NCI-H526 treated with DMSO at 0.1 percent for 48 hours (cell line): Measurements from ENCODE around the gene TMEM238.

Source experiments
- DNase-seq: peaks from one replicate; lab custom pipeline; 2025; lab: John Stamatoyannopoulos, UW

Gene TMEM238

DNA sequence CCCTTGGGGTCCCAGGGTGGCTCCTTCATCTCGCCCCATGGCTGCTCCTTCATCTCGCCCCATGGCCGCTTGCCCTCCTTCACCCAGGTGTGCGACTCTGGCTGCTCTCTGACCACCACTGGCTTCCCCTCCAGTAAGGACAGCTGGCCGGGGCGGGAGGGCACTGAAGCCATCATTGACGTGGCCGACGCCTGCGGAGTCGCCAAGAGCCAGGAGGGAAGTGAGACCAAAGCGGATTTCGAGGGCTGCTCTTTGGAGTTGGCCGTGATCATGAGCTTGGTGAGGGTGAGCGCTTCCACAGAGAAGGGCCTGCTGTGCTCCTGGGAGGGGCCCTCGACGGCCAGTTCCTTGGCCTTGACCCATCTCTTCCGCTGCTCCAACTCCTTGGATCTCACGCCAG lies 25.6 kb downstream of the TMEM238 start:
- no peak for DNase-seq

DNA sequence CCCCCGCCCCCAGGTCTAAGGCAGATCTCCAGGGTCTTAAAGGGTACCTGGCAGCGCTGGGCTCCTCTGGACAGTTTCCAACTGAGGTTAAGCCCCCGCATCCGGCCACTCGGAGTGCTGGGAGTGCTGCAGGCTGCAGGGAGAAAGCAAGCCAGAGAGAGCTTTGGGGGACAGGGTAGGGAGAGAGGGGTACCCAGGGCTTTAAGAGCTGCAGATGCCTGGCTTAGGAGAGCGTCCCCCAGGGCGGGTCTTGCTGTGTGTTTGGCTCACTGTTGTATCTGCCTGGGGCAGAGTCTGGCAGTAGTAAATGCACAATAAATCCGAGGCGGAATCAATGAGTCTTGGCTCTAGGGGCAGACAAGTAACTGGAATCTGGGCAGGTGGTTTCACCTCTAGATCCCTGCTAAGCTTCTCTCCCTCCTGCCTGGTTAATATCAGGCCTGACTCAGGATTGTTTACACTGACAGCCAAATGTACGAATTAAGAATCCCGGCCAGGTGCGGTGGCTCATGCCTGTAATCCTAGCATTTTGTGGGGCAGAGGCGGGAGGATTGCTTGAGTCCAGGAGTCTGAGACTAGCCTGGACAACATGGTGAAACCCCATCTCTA lies 28.8 kb downstream of the TMEM238 start:
- DNase-seq: no peak

DNA sequence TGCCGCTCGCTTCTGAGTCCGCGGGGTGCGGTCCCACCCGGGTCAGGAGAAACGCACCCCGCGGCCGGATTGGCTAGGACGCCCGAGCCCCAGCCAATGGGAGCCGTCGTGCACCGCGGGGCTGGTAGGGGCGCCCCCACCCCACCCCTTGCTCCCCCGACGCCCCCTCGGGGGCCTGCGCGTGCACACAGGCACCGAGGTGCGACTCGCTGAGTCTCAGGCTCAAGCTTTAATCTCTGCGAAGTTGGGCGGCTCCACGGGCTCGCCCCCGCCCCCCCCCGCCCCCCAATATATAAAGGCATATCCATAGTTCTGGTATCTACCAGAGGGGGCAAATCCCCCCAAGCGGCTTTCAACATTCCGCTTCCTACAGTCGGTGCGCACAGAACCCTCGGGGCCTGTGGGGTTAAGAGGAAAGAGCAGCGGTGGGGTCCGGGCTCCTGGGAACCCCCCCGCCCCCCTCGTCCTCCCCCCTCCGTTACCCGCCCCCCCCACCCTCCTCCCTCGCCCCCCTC lies 29.3 kb downstream of the TMEM238 start, which contains the start of gene COX6B2:
Gene COX6B2, minus strand, starts transcription at position 22 of the 515 bp plus-strand sequence. CDS start 198 bp downstream, outside the sequence.
- no peak for DNase-seq

DNA sequence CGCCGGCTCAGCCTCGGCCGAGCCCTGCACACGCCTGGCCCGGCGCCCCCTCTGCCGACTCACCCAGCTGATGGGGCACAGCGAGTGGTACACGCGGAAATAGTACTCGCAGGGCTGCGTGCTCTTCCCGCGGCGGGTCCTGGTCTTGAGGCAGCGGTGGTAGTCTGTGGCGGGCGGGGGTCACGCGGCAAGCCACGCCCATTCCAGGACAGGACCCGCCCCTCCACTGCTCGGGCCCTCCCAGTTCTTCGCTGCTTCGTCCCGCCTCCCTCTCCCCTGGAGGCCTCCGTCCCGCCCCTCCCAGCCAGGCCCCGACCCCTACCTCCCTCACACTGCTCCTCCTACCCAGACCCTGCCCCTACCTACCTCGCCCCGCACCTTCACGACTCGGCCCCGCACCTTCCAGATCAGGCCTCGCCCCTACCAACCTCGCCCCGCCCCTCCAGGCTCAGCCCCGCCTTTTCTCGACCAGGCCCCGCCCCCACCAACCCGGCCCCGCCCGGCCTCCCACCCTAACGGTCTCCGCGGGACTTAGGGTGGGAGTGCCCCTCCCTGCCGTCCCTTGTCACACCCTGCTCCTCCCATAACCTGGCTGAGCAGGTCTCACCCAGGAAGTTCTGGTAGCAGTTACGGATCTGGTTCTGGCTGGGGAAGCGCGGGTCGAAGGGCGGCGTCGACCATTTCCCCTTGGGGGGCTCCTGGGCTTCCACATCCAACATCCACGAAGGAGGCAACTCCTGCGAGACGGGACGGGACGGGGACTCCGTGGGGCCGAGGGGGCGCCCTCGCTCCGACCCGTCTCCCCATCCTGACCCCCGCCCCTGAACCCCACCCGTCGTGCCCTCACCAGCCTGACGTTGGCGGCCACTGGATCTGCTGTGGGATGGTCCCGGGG lies 30.0 kb downstream of the TMEM238 start:
- no peak for DNase-seq

DNA sequence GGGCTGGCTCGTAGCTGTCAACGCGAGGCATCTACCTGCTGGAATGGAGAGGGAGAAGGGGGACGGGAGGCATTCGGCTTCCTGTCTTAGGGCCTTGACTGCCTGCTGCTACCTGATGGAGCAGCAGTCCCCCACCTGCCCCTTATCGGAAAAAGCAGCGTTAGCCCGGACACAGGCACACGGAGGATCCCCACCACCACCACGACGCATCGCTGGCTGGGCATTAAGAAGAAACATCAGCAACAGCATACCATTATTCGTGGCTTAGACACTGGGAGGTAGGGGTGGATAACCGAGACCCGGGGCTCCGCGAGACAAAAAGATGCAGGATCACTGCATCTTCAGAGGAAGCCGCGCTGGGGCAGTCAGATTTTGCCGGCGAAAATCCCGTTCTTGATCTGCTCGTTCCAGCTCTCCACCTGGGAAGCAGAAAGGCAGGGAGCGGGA lies 30.7 kb downstream of the TMEM238 start:
- DNase-seq: no peak

DNA sequence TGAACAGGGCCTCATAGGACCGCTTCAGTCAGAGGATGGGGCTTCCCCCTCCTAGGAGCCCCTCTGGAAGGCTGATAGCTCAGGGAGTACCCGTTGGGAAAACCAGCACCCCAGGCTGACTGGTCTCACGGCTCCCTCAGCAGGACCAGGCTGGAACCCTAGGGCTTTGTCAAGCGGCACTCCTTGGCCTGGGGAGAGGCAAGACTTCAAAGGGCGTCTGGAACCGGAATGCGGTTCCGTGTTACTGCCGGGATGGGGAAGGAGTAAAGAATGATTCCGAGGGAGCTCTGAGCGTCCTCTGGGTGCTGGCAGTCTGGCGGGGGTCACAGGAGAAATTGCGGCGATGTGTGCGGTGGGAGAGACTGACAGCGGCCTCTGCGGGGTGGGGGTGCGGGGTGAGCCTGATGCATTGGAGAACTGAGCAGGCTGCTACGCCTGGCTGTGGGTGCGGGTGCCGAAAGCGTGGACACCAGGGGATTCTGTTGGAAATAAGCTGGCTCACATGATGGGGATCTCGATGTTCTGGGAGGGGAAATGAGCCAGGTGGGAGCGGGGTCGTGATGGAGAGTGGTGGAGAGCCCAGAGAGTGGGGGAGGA lies 31.4 kb downstream of the TMEM238 start:
- DNase-seq: no peak

DNA sequence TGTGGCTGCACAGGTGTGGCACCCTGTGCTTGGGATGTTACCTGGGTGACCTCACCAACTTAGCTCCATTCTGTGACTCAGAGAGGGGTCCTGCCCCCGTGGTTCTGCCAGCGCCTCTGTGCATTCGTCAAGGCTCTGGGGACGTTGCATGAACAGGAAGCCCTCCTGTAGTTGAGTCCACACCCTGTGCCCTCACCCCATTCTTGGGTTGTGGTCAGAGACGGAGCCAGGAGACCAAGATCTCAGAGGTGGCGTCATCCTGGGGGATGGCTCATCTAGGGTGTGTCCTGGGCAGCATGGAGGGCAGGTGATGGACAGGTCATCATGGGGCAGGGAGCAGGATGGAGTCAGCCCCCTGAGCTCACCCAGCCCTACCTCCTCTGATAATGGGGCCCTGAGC lies 32.1 kb downstream of the TMEM238 start:
- no peak for DNase-seq

DNA sequence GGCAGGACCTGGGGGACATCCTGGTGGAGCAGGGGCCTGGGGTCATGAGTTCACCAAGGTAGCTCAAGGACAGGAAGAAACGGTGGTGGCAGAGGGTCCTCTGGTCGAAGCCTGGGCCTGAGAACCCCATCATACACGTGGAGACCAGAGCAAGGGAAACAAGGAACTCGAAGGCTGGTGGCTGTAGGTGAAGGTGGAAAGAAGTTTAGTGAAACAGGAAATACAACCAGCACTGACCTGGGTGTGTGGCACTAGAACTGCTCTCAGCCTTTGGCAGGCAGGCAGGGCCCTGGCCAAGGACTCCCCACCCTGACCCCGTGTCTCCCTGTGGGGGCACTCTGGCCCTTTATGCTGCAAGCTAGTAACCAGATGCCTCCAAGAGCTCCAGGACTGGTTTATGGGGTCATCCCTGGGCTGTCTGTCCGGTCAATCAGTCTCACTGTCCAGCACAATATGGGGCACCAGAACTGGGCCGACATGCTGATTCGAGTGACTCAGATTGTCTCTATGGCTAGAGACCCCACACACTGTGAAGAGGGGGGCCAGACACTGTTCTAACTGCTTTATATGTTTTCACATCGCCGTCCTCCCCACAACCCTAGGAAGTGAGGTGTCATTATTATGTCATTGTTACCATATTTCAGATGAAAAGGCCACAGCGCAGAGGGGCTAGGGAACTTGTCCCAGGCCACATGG lies 33.3 kb downstream of the TMEM238 start:
- no peak for DNase-seq

DNA sequence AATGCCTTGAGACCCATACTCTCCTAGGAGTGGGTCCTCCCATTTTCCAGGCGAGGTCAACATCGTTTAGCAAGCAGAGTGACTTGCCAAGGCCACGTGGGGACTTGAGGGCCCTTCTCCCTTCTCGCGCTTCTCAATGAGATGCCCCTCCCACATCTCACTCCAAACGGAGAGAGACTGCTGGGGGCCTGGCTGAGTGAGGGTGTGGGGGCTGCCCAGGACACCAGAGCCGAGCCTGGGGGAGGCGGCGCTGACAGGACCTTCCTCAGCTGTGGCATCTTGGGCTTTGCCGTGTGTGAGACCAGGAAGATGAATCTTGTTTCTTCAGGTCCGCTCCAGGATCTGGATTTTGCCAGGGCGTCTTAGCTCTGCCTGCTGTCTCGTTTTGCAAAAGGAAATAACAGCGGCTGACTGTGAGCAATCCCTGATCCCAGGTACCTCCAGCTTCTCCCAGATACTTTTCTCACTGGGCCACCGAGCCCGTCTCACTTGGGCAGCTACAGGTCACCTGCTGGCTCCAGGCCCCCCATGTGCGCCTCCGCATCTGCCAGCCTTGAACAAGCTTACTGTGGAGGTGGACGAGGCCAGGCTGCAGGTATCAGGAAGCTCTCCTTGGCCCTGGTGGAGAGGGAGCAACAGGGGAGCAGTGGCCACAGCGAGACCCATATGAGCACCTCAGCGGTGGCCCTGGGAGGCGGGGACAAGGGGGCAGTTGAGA lies 35.6 kb downstream of the TMEM238 start:
- no peak for DNase-seq

DNA sequence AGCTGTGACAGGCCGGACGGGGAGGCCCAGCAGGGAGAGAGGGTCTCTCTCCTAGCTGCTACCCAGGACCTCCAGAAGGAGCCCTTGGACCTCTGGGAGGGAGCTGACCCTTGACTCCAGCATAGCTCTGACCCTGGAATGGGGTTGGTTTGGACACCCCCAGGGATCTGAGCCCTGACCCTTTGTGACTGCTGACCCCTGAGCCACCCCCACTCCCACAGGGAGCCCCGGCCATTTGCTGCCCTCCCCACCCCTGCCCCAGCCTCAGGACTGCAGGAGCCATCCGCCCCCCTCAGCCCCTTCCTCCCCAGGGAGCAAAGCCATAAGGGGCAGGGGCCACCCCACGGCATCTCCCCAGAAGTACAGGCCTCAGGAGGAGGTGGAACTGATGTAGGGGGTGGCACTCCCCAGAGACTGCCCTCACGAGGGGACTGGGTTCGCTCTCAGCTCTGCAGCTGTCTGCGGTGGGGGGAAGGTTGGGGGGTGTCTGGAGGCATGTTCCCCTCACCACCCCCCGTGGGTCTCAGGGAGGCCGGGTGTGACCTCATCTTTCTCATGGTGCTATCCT lies 36.6 kb downstream of the TMEM238 start:
- DNase-seq: no peak

DNA sequence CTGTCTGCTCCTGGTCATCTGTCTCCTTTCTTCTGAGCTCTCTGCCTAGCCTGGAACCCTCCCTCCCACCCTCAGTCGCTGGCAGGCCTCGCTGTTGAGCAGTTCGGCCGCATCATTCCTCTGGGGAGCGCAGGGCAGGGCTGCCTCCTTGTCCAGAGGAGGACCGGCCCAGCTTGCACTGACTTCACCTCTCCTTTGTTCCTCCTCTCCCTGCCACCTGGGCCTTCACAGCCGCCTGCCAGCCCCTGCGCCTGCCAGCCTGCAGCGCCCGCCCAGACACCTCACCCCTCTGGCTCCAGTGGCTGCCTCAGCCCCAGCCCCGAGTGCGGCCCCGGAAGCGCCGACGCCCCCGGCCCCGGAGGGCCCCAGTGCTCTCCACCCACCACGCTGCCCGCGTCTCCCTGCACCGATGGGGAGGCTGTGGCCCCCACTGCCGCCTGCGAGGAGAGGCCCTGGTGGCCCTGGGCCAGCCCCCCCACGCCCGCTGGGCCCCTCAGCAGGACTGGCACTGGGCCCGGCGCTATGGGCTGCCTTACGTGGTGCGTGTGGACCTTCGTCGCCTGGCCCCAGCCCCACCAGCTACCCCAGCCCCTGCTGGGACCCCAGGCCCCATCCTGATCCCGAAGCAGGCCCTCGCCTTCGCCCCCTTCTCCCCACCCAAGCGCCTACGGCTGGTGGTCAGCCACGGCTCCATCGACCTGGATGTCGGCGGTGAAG lies 37.2 kb downstream of the TMEM238 start:
- no peak for DNase-seq

DNA sequence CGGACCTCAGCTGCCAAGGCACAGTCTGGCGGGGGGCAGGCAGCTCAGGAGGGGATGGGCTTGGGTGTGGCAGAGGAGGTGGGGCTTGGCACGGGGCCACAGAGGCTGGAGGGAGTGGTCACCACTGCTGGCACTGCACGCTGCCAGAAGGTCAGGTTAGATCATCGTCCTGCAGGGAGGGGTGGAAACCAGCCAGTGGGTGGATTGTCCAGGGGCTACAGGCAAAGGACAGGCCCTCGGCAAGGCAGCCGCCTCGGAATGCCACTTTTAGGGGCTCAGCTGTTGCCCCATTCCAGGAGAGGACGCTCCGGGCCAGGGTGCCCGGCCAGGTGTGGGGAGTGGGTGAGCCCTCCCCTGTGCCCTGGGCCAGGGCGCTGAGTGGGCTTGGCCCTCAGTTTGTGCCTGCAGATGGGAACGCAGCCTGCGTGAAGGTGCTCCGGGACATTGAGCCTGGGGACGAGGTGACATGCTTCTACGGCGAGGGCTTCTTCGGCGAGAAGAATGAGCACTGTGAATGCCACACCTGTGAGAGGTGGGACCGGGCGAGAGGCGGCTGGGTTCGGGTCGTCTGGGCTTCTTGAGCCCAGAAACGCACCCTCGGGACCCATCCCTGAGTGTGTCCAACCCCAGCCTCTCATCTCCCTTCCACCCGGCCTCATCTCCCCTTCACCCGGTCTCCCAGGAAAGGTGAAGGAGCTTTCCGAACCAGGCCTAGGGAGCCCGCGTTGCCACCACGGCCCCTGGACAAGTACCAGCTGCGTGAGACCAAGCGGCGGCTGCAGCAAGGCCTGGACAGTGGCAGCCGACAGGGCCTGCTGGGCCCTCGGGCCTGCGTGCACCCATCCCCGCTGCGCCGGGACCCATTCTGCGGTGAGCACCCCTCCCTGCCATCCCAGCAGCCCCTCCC lies 38.0 kb downstream of the TMEM238 start:
- DNase-seq: no peak

DNA sequence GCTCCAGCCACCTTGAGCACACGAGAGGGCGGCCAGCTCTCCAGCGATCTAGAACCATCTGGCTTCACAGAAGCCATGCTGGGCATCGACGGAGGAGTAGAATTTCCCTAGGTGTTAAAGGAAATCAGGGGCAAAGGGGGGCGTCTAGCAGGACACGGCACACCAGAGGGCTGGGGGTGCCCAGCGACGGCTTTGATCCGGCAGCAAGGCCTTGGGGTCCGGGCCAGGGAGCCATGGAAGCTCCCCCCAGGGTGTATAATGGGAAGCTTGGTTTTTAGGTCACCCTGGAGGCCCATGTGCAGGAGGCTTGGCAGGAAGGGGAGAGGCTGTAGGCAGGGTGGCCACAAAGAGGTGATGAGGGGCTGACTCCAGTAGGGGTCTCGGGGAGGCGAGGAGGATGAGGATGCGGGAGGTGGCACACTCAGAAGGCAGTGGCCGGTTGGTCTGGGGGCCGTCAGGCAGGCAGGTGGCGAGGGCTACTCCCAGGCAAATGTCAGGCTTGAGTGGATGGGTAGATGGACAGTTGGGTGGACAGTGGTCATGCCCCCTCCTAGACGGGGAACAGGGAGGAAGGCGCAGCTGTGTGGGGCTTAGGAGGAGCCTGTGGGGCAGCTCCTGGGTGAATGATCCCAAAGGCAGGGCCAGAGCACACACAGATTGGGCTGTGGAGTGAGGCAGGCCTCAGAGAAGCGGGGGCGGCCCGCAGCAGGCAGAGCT lies 38.8 kb downstream of the TMEM238 start:
- DNase-seq: no peak

DNA sequence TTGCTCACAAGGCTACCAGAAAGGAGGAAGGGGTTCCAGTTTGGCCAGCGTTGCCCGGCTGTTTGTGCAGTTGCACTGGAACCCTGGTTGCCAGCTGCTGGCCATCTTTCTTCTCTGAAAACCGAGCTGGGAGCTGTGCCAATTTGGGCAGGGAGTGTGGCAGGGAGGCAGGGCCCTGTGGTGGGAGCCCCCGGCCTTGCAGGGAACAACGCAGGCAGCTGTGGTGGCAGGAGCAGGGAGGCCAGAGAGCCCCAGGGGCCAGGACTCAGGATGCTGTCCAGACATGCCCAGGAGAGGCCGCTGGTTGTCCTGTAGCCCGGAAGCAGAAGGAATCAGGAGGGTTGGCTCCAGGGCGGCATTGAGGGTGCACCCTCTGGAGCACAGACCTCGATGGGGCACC lies 39.6 kb downstream of the TMEM238 start:
- no peak for DNase-seq

DNA sequence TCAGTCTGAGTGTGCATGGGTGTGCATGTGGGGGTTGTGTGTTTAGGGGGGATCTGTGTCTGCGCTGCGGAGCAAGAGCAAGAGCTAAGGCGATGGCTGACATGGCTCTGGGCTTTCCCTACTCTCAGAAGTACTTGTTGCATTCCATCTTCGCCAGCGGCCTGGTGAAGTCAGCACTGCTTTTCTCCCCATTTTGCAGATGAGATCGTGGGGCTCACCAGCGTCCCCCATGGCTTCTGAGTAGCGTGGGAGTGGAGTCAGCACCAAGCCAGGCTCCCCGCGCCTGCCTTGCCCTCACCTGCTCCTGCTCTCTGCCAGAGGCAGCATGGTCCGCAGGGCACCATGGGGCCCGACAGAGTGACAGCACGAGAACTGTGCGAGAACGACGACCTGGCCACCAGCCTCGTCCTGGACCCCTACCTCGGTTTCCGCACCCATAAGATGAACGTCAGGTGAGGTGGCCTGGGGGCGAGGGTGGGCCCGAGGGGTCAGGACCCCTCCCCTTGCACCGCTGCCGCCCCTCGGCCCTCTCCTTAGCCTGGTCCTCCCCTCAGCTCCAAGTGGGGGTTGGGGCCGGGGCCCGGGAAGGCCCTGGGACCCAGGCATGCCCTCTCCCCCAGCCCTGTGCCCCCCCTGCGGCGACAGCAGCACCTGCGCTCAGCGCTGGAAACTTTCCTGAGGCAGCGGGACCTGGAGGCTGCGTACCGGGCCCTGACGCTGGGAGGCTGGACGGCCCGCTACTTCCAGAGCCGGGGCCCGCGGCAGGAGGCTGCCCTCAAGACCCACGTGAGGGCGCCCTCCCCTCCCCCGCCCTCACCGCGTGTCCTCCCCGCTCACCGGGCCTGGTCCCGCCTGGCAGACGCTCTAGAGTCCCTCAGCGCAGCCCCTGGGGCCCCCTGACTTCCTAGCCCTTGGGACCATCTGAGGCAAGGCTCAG lies 42.2 kb downstream of the TMEM238 start:
- no peak for DNase-seq

DNA sequence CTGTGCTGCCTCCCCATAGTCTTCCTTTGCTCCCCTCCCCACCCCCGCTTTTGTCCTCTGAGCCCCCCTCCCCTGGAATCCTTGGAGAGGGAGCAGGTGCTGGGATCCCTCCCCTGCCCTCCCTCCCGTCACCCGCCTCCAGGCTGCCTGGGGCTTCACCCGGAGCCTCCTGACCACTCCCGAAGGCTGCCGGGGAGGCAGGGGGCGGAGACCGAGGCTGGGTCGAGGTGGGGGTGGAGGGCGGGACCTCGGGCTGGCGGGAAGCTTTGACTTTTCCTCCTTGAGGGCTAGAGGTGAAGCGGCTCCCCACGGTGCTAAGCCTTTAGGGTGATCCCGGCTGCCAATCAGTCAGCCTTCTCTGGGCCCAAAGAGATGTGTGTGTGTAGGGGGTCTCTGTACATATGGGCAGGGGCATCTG lies 42.9 kb downstream of the TMEM238 start:
- peak; percentile 60 for DNase-seq

DNA sequence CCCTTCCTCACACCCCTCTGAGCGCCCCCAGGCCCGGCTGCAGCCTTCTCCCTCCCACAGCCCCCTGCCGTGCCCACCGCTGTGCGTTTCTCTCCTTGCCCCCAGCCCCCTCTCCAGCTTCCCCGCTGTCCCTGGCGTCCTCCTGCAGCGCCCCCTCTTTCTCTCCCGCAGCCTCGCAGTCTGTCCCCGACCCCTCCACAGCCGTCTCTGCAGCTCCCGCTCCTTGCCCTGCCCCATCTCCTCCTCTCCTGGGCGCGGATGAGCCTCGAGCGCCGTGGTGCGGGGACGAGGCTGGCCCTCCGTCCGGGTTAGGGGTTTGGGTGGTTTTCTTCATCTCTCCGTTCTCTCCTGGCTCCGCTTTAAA lies 43.3 kb downstream of the TMEM238 start:
- DNase-seq: no peak
